H1 (cell line): Measurements from ENCODE around the gene UBE2I. TPM values are rescaled to one million over a fixed set of nuclear protein-coding genes. Genes with fewer than 3 reads are reported as not detected.

Experiments used
- BRCA1 ChIP-seq: IDR thresholded peaks from 2 replicates; pipeline ENCODE4 v1.6.1; 2012; ENCODE audit warnings: low read depth, low read length, improper control_type of control experiment
- EGR1 ChIP-seq: IDR thresholded peaks from 2 replicates; pipeline ENCODE4 v1.6.1; 2011; ENCODE audit warnings: low read depth, low read length, borderline replicate concordance
- FOSL1 ChIP-seq: IDR thresholded peaks from 2 replicates; pipeline ENCODE4 v1.6.1; 2011; ENCODE audit warnings: mild to moderate bottlenecking, low read depth, low read length, moderate library complexity; ENCODE audit not compliant: insufficient read depth
- HDAC2 ChIP-seq, 2 experiments: fragments of 300-600 bp in 1 of 2; sonication (generic) in 1 of 2; IDR thresholded peaks; 2 replicates each; pipeline ENCODE4 v1.6.1; 2011 to 2012; ENCODE audit warnings: low read depth in 2 of 2, low read length in 2 of 2, mild to moderate bottlenecking in 2 of 2, moderate library complexity in 2 of 2, borderline replicate concordance in 1 of 2, inconsistent platforms in 1 of 2
- JUN ChIP-seq: IDR thresholded peaks from 2 replicates; pipeline ENCODE4 v1.6.1; 2011; ENCODE audit warnings: low read depth, mild to moderate bottlenecking, improper control_type of control experiment, low read length
- JUND ChIP-seq: IDR thresholded peaks from 2 replicates; pipeline ENCODE4 v1.6.1; 2011; ENCODE audit warnings: mild to moderate bottlenecking, improper control_type of control experiment, low read length
- KDM1A ChIP-seq: fragments of 200-600, 300-600 bp; sonication (generic); IDR thresholded peaks from 2 replicates; pipeline ENCODE4 v1.7.1; 2016; ENCODE audit warnings: mild to moderate bottlenecking, low read length, borderline replicate concordance
- NRF1 ChIP-seq: IDR thresholded peaks from 2 replicates; pipeline ENCODE4 v1.6.1; 2011; ENCODE audit warnings: mild to moderate bottlenecking, low read depth, low read length, improper control_type of control experiment
- TBP ChIP-seq: IDR thresholded peaks from 2 replicates; pipeline ENCODE4 v1.6.1; 2011; ENCODE audit warnings: low read depth, low read length, improper control_type of control experiment
- polyA plus RNA-seq, 7 experiments: library from polyadenylated mRNA; depleted of rRNA in 3 of 7; stranded (reverse) in 5 of 7; unstranded in 2 of 7; fragments of >200 nt in 5 of 7; fragments of 200-250 nt in 2 of 7; gene quantifications; 1 replicate in 5 of 7; 2 replicates in 1 of 7; 4 replicates in 1 of 7; pipeline versions ENCODE4 v1.2.1 to v1.2.3, GENCODE V29; 2011 to 2013; ENCODE audit warnings: missing spikeins in 2 of 7, mixed read lengths in 2 of 7
- total RNA-seq: library from RNA; stranded (reverse); fragmentation: NEBNext Ultra II Directional; extraction: Animal tissue kit (Norgen Biotek cat#: 25700); gene quantifications from 2 replicates; pipeline ENCODE4 v1.2.1, GENCODE V29; 2021
- TF ChIP-seq, protein P1 (sequence below): IDR thresholded peaks from 2 replicates; pipeline ENCODE4 v1.6.1; 2011; ENCODE audit warnings: low read length, improper control_type of control experiment
- TF ChIP-seq, protein P2 (sequence below): IDR thresholded peaks from 2 replicates; pipeline ENCODE4 v1.6.1; 2012; ENCODE audit warnings: inconsistent platforms
- TF ChIP-seq, protein P3 (sequence below): IDR thresholded peaks from 2 replicates; pipeline ENCODE4 v1.6.1; 2011; ENCODE audit warnings: low read depth, mild to moderate bottlenecking, low read length; ENCODE audit not compliant: insufficient read depth

The UBE2I gene
- total and polyA plus RNA-seq, 2 of the 8 experiments (the other 6 are each of a cell fraction or from before 2014, with no cell fraction given) = 148 to 268 TPM

- no peak for TF ChIP-seq HDAC2 (IDR thresholded peaks at IDR 0.05; ENCODE audit: borderline replicate concordance in 1 of 2, low read depth in 2 of 2, low read length in 2 of 2)
- TF ChIP-seq JUN = no peak
- TF ChIP-seq, protein P1, sequence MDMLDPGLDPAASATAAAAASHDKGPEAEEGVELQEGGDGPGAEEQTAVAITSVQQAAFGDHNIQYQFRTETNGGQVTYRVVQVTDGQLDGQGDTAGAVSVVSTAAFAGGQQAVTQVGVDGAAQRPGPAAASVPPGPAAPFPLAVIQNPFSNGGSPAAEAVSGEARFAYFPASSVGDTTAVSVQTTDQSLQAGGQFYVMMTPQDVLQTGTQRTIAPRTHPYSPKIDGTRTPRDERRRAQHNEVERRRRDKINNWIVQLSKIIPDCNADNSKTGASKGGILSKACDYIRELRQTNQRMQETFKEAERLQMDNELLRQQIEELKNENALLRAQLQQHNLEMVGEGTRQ = no peak
- TF ChIP-seq BRCA1 = no peak
- no peak for TF ChIP-seq FOSL1
- TF ChIP-seq JUND = no peak
- no peak for TF ChIP-seq KDM1A
- TF ChIP-seq TBP = peak; percentile 56
- TF ChIP-seq, protein P2, sequence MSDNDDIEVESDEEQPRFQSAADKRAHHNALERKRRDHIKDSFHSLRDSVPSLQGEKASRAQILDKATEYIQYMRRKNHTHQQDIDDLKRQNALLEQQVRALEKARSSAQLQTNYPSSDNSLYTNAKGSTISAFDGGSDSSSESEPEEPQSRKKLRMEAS = no peak
- TF ChIP-seq NRF1 = no peak
- no peak for TF ChIP-seq EGR1
- TF ChIP-seq, protein P3, sequence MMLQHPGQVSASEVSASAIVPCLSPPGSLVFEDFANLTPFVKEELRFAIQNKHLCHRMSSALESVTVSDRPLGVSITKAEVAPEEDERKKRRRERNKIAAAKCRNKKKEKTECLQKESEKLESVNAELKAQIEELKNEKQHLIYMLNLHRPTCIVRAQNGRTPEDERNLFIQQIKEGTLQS = 0 out of 2 replicates have a peak, but pooled peaks have one; percentile 25
- TF ChIP-seq, all 59 proteins: peak for 19
Measured at GRCh38 chr16:1308977-1309885, at the start of gene UBE2I (continued).
